Measurements from ENCODE around the gene COL18A1.
"Not testable (repeated sequence)": the region's sequence is repeated elsewhere in the genome, so short reads cannot be mapped to it uniquely, and the experiment has no call there.

Gene COL18A1

DNA sequence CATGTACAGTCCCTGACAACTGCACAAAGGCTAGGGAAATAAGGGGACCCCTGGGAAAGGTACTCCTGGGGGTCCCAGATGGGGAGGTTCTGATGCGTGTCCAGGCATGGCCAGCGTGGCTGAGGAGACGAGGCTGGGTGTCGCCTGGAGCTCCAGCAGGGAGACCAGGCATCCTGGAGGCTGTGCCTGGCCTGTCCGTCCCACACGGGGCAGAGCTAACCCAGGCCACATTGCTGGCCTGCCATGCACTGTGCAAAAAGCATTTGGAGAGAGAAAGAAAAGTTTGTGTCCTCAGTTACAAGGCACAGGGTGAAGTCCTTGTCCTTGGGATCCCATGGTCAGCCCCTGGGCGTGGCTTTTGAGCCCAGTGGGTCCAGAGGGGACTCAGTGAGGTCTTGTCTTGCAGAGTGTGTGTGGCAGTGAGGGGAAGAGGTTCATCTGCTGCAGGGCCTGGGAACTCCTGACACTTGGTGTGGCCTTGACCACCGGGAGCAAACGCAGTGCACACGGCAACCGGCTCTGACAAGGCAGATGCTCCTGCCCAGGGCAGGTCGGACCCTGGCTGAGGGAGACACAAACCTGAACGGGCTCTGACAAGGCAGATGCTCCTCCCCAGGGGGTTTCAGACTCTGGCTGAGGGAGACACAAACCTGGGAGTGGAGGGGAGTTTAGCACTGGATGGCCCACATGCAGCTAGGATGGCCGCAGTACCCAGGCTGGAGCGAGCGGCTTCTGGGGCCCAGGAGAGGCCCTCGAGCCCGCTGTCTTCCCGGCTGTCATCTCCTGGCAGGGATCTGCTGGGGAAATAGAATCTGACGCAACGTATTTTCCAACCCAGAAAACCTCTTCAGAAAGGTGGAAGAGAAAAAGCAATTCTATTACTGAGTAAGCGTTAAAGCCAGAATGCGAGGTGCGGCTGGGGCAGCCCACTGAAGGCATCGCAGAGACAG, 37.3 kb upstream of the COL18A1 start:
- no peak overlapping the region for H2BK12ac ChIP-seq (ENCODE audit: low read length)
- no peak overlapping the region for H3K23ac ChIP-seq (ENCODE audit: low read depth, low read length, poor library complexity)
- no peak overlapping the region for H3K4ac ChIP-seq (ENCODE audit: low read length)
- no peaks in the 10 kb centered on the region for H3K36me3 ChIP-seq (replicated peaks in 1 of 2; ENCODE audit: control insufficient read depth in 2 of 2, insufficient read depth in 2 of 2, low read length in 2 of 2)
- no peak overlapping the region for H4K91ac ChIP-seq (ENCODE audit: low read depth, low read length, poor library complexity)
- H2BK120ac ChIP-seq (ENCODE audit: low read depth, low read length) = no peak overlapping the region
- H2AK5ac ChIP-seq (ENCODE audit: low read depth, low read length) = peak overlapping the region; percentile 48
- DNase-seq (ENCODE audit: low spot score) = no peak
- no peak overlapping the region for H2BK15ac ChIP-seq (ENCODE audit: low read length)
- H3K79me1 ChIP-seq (ENCODE audit: low read depth, low read length) = peaks cover 2% of the 10 kb centered on the region
- H4K8ac ChIP-seq (ENCODE audit: low read depth, low read length) = no peak overlapping the region
- no peak overlapping the region for H3K14ac ChIP-seq (ENCODE audit: low read length)
- peak overlapping the region; percentile 10 for H2AFZ ChIP-seq (ENCODE audit: low read length)
- H3K4me3 ChIP-seq (ENCODE audit: low read length in 2 of 2) = no peak overlapping the region
- H2BK5ac ChIP-seq (ENCODE audit: low read length) = no peak overlapping the region
- no peak overlapping the region for H3K4me2 ChIP-seq (ENCODE audit: insufficient read depth, low read length, poor library complexity, severe bottlenecking)
- peaks cover 0 to 15% (median 0%) of the 10 kb centered on the region in 3 experiments for H3K27me3 ChIP-seq (ENCODE audit: control insufficient read depth in 3 of 3, insufficient read depth in 3 of 3, low read depth in 1 of 3, low read length in 3 of 3)
- peaks cover 0 to 18% of the 10 kb centered on the region in 2 donors for H3K4me1 ChIP-seq (ENCODE audit: control insufficient read depth in 2 of 2, insufficient read depth in 1 of 2, low read depth in 1 of 2, low read length in 2 of 2)
- peak overlapping the region; percentile 31 for H3K18ac ChIP-seq (ENCODE audit: low read length)
- no CpG with 5 or more reads among the region's 25 CpGs for WGBS, 2 donors (ENCODE audit: extremely low coverage in 2 of 2, insufficient read length in 2 of 2, insufficient replicate concordance in 1 of 2)
- H3K9me3 ChIP-seq (replicated peaks in 1 of 2; ENCODE audit: control insufficient read depth in 2 of 2, insufficient read depth in 1 of 2, low read depth in 1 of 2, low read length in 2 of 2) = peaks cover 2 to 3% of the 10 kb centered on the region in 2 donors
- no peak overlapping the region for H3K27ac ChIP-seq (replicated peaks; ENCODE audit: low read length)
- H3K9ac ChIP-seq (ENCODE audit: low read depth, low read length, poor library complexity) = no peak overlapping the region

- H2AFZ ChIP-seq (ENCODE audit: low read length); H3K4me3 ChIP-seq (ENCODE audit: low read length in 2 of 2); H3K27ac ChIP-seq (replicated peaks; ENCODE audit: low read length); H3K9me3 ChIP-seq (replicated peaks in 1 of 2; ENCODE audit: control insufficient read depth in 2 of 2, insufficient read depth in 1 of 2, low read depth in 1 of 2, low read length in 2 of 2); H3K36me3 ChIP-seq (replicated peaks in 1 of 2; ENCODE audit: control insufficient read depth in 2 of 2, insufficient read depth in 2 of 2, low read length in 2 of 2); H2BK15ac ChIP-seq (ENCODE audit: low read length); H3K18ac ChIP-seq (ENCODE audit: low read length); DNase-seq (ENCODE audit: low spot score); H3K79me1 ChIP-seq (ENCODE audit: low read depth, low read length); H2BK120ac ChIP-seq (ENCODE audit: low read depth, low read length); H3K23ac ChIP-seq (ENCODE audit: low read depth, low read length, poor library complexity); H4K8ac ChIP-seq (ENCODE audit: low read depth, low read length); H3K4me2 ChIP-seq (ENCODE audit: insufficient read depth, low read length, poor library complexity, severe bottlenecking); H3K9ac ChIP-seq (ENCODE audit: low read depth, low read length, poor library complexity); H2BK5ac ChIP-seq (ENCODE audit: low read length); H3K14ac ChIP-seq (ENCODE audit: low read length); H4K91ac ChIP-seq (ENCODE audit: low read depth, low read length, poor library complexity); H3K4ac ChIP-seq (ENCODE audit: low read length); H2BK12ac ChIP-seq (ENCODE audit: low read length): not testable (repeated sequence)
- WGBS, 2 donors (ENCODE audit: extremely low coverage in 2 of 2, insufficient read length in 2 of 2, insufficient replicate concordance in 1 of 2) = no CpG with 5 or more reads among the region's 23 CpGs
- Histone ChIP-seq H3K4me1 (ENCODE audit: control insufficient read depth in 2 of 2, insufficient read depth in 1 of 2, low read depth in 1 of 2, low read length in 2 of 2) (peaks cover 0 to 16% of the 10 kb centered on the region in 2 donors), H3K27me3 (ENCODE audit: control insufficient read depth in 3 of 3, insufficient read depth in 3 of 3, low read depth in 1 of 3, low read length in 3 of 3) (peaks cover 0 to 27% (median 0%) of the 10 kb centered on the region in 3 experiments), H2AK5ac (ENCODE audit: low read depth, low read length) (peak overlapping the region; percentile 0)
Observed at GRCh38 chr21:45369018-45369417, 35.9 kb upstream of the COL18A1 start.

DNA sequence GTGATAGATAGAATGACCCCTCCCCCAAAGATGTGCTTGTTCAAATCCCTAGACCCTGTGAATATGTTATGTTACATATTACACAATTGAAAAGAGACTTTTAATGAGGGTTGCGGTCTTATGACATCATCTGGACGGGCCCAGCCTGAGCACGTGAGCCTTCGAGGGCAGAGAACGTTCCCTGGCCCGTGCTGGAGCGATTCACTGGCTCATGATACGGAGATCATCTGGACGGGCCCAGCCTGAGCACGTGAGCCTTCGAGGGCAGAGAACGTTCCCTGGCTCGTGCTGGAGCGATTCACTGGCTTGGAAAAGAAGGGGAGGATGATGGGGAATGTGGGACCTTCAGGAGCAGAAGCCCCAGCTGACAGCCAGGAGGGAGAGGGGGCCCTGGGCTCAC, 34.4 kb upstream of the COL18A1 start:
- Histone ChIP-seq H3K9me3 (replicated peaks in 1 of 2; ENCODE audit: control insufficient read depth in 2 of 2, insufficient read depth in 1 of 2, low read depth in 1 of 2, low read length in 2 of 2) (peaks cover 6 to 9% of the 10 kb centered on the region in 2 donors), H4K8ac (ENCODE audit: low read depth, low read length) (no peak overlapping the region), H2AK5ac (ENCODE audit: low read depth, low read length) (no peak overlapping the region), H2BK12ac (ENCODE audit: low read length) (no peak overlapping the region), H3K27ac (replicated peaks; ENCODE audit: low read length) (no peak overlapping the region), H3K36me3 (replicated peaks in 1 of 2; ENCODE audit: control insufficient read depth in 2 of 2, insufficient read depth in 2 of 2, low read length in 2 of 2) (no peaks in the 10 kb centered on the region), H3K27me3 (ENCODE audit: control insufficient read depth in 3 of 3, insufficient read depth in 3 of 3, low read depth in 1 of 3, low read length in 3 of 3) (peaks cover 0 to 27% (median 0%) of the 10 kb centered on the region in 3 experiments), H3K4me2 (ENCODE audit: insufficient read depth, low read length, poor library complexity, severe bottlenecking) (no peak overlapping the region), H3K23ac (ENCODE audit: low read depth, low read length, poor library complexity) (no peak overlapping the region), H2BK5ac (ENCODE audit: low read length) (no peak overlapping the region), H3K18ac (ENCODE audit: low read length) (no peak overlapping the region), H4K91ac (ENCODE audit: low read depth, low read length, poor library complexity) (no peak overlapping the region), H3K79me1 (ENCODE audit: low read depth, low read length) (no peaks in the 10 kb centered on the region), H3K4me3 (ENCODE audit: low read length in 2 of 2) (no peak overlapping the region), H3K14ac (ENCODE audit: low read length) (no peak overlapping the region), H2AFZ (ENCODE audit: low read length) (no peak overlapping the region), H3K9ac (ENCODE audit: low read depth, low read length, poor library complexity) (no peak overlapping the region), H2BK120ac (ENCODE audit: low read depth, low read length) (no peak overlapping the region), H2BK15ac (ENCODE audit: low read length) (no peak overlapping the region), H3K4me1 (ENCODE audit: control insufficient read depth in 2 of 2, insufficient read depth in 1 of 2, low read depth in 1 of 2, low read length in 2 of 2) (peaks cover 0 to 5% of the 10 kb centered on the region in 2 donors), H3K4ac (ENCODE audit: low read length) (no peak overlapping the region)
- no CpG with 5 or more reads among the region's 14 CpGs for WGBS, 2 donors (ENCODE audit: extremely low coverage in 2 of 2, insufficient read length in 2 of 2, insufficient replicate concordance in 1 of 2)
- no peak for DNase-seq (ENCODE audit: low spot score)

- Histone ChIP-seq H2BK120ac (ENCODE audit: low read depth, low read length) (no peak overlapping the region), H3K36me3 (replicated peaks in 1 of 2; ENCODE audit: control insufficient read depth in 2 of 2, insufficient read depth in 2 of 2, low read length in 2 of 2) (no peaks in the 10 kb centered on the region), H2BK5ac (ENCODE audit: low read length) (peak overlapping the region; percentile 35), H4K8ac (ENCODE audit: low read depth, low read length) (no peak overlapping the region), H3K79me1 (ENCODE audit: low read depth, low read length) (no peaks in the 10 kb centered on the region), H2AFZ (ENCODE audit: low read length) (no peak overlapping the region), H3K27me3 (ENCODE audit: control insufficient read depth in 3 of 3, insufficient read depth in 3 of 3, low read depth in 1 of 3, low read length in 3 of 3) (peaks cover 0 to 27% (median 0%) of the 10 kb centered on the region in 3 experiments), H3K4me3 (ENCODE audit: low read length in 2 of 2) (no peak overlapping the region), H2AK5ac (ENCODE audit: low read depth, low read length) (no peak overlapping the region), H3K23ac (ENCODE audit: low read depth, low read length, poor library complexity) (peak overlapping the region; percentile 10), H3K4me1 (ENCODE audit: control insufficient read depth in 2 of 2, insufficient read depth in 1 of 2, low read depth in 1 of 2, low read length in 2 of 2) (peaks cover 0 to 4% of the 10 kb centered on the region in 2 donors), H3K9ac (ENCODE audit: low read depth, low read length, poor library complexity) (no peak overlapping the region), H3K18ac (ENCODE audit: low read length) (no peak overlapping the region), H3K4ac (ENCODE audit: low read length) (no peak overlapping the region), H2BK12ac (ENCODE audit: low read length) (no peak overlapping the region), H3K4me2 (ENCODE audit: insufficient read depth, low read length, poor library complexity, severe bottlenecking) (no peak overlapping the region), H3K9me3 (replicated peaks in 1 of 2; ENCODE audit: control insufficient read depth in 2 of 2, insufficient read depth in 1 of 2, low read depth in 1 of 2, low read length in 2 of 2) (peaks cover 6 to 9% of the 10 kb centered on the region in 2 donors), H3K14ac (ENCODE audit: low read length) (no peak overlapping the region), H2BK15ac (ENCODE audit: low read length) (no peak overlapping the region), H4K91ac (ENCODE audit: low read depth, low read length, poor library complexity) (no peak overlapping the region), H3K27ac (replicated peaks; ENCODE audit: low read length) (no peak overlapping the region)
- no peak for DNase-seq (ENCODE audit: low spot score)
- no CpG with 5 or more reads among the region's 13 CpGs for WGBS, 2 donors (ENCODE audit: extremely low coverage in 2 of 2, insufficient read length in 2 of 2, insufficient replicate concordance in 1 of 2)
Observed at GRCh38 chr21:45371081-45371480, 33.9 kb upstream of the COL18A1 start.
